ENCODE results near the gene MRM1.

Gene MRM1

DNA sequence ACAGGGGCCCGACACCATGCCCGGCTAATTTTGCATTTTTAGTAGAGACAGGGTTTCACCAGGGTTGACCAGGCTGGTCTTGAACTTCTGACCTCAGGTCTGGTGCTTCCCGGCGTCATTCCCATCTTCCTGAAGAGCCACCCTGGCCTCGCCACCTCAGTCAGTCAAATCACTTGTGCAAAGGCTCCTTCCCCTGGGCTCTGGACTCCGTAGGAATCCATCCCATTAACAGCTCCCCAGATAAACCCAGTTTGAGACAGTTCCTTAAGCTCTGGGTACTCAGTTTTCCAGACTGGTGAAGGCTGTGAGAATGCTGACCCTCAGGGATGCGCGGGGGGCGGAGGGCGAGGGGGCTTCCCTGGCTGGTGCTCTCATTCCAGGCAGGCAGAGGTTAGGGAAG is 39.5 kb downstream of the MRM1 start:
- Histone ChIP-seq H3K79me2 (ENCODE audit: insufficient read depth, low read length) (no peaks in the 10 kb centered on the region), H3K36me3 (ENCODE audit: insufficient read depth, low read length) (no peaks in the 10 kb centered on the region), H2AFZ (ENCODE audit: low read length) (no peak overlapping the region), H3K9ac (ENCODE audit: low read length) (no peak overlapping the region), H3K4me3 (ENCODE audit: low read depth, low read length, poor library complexity, severe bottlenecking) (no peak overlapping the region), H3F3A (ENCODE audit: insufficient read depth, low read length) (no peaks in the 10 kb centered on the region), H3K4me2 (ENCODE audit: low read length) (no peak overlapping the region), H4K20me1 (ENCODE audit: insufficient read depth, low read length) (no peaks in the 10 kb centered on the region), H3K27me3 (ENCODE audit: insufficient read depth, low read length) (0 out of 2 replicates have a peak, but pooled peaks cover 8% of the 10 kb centered on the region), H3K9me2 (ENCODE audit: low read depth, low read length) (no peaks in the 10 kb centered on the region), H3K4me1 (ENCODE audit: insufficient read depth, low read length, severe bottlenecking) (no peaks in the 10 kb centered on the region), H3K9me3 (ENCODE audit: low read length) (no peaks in the 10 kb centered on the region), H3K27ac (ENCODE audit: low read depth, low read length, poor library complexity, severe bottlenecking) (no peak overlapping the region)
- TF ChIP-seq, protein P1, sequence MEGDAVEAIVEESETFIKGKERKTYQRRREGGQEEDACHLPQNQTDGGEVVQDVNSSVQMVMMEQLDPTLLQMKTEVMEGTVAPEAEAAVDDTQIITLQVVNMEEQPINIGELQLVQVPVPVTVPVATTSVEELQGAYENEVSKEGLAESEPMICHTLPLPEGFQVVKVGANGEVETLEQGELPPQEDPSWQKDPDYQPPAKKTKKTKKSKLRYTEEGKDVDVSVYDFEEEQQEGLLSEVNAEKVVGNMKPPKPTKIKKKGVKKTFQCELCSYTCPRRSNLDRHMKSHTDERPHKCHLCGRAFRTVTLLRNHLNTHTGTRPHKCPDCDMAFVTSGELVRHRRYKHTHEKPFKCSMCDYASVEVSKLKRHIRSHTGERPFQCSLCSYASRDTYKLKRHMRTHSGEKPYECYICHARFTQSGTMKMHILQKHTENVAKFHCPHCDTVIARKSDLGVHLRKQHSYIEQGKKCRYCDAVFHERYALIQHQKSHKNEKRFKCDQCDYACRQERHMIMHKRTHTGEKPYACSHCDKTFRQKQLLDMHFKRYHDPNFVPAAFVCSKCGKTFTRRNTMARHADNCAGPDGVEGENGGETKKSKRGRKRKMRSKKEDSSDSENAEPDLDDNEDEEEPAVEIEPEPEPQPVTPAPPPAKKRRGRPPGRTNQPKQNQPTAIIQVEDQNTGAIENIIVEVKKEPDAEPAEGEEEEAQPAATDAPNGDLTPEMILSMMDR (IDR thresholded peaks at IDR 0.05; ENCODE audit: low read length), result no peak
- TF ChIP-seq EZH2 (IDR thresholded peaks at IDR 0.05; ENCODE audit: borderline replicate concordance, low read length), result no peak

DNA sequence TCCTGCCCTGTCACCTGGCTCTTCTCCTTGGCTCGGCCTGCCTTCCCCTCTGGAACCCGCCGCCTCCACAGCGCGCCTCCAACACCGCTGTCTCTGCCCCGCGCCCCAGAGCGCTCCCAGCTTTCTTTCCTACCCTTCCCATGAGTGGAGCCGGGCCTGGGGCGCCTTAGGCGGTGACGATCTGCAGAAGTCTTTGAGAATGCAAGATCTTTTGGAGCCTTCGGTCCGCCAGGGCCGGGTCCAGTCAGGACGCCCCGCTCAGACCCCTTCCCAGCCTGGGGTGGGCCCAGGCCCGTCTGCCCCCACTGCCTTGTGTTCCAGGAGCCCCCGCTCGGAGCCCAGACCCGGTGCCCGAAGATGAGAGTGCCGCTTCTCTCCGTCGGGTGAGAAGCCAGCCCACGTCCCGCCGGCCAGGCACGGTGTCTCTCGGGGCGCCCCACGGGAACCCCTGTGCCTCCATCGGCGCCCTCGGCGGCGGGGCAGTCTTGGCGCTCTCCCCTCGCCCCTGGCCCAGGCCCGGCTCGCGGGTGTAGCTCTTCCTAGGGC is 40.0 kb downstream of the MRM1 start:
- Histone ChIP-seq H3K4me2 (ENCODE audit: low read length) (no peak overlapping the region), H3K9me3 (ENCODE audit: low read length) (no peaks in the 10 kb centered on the region), H3K9me2 (ENCODE audit: low read depth, low read length) (no peaks in the 10 kb centered on the region), H3K79me2 (ENCODE audit: insufficient read depth, low read length) (no peaks in the 10 kb centered on the region), H4K20me1 (ENCODE audit: insufficient read depth, low read length) (no peaks in the 10 kb centered on the region), H3K9ac (ENCODE audit: low read length) (no peak overlapping the region), H3K27ac (ENCODE audit: low read depth, low read length, poor library complexity, severe bottlenecking) (no peak overlapping the region), H2AFZ (ENCODE audit: low read length) (no peak overlapping the region), H3F3A (ENCODE audit: insufficient read depth, low read length) (no peaks in the 10 kb centered on the region), H3K36me3 (ENCODE audit: insufficient read depth, low read length) (no peaks in the 10 kb centered on the region), H3K4me1 (ENCODE audit: insufficient read depth, low read length, severe bottlenecking) (no peaks in the 10 kb centered on the region), H3K27me3 (ENCODE audit: insufficient read depth, low read length) (0 out of 2 replicates have a peak, but pooled peaks cover 11% of the 10 kb centered on the region), H3K4me3 (ENCODE audit: low read depth, low read length, poor library complexity, severe bottlenecking) (no peak overlapping the region)
- TF ChIP-seq, protein P1 (IDR thresholded peaks at IDR 0.05; ENCODE audit: low read length), result no peak
- no peak for TF ChIP-seq EZH2 (IDR thresholded peaks at IDR 0.05; ENCODE audit: borderline replicate concordance, low read length)

DNA sequence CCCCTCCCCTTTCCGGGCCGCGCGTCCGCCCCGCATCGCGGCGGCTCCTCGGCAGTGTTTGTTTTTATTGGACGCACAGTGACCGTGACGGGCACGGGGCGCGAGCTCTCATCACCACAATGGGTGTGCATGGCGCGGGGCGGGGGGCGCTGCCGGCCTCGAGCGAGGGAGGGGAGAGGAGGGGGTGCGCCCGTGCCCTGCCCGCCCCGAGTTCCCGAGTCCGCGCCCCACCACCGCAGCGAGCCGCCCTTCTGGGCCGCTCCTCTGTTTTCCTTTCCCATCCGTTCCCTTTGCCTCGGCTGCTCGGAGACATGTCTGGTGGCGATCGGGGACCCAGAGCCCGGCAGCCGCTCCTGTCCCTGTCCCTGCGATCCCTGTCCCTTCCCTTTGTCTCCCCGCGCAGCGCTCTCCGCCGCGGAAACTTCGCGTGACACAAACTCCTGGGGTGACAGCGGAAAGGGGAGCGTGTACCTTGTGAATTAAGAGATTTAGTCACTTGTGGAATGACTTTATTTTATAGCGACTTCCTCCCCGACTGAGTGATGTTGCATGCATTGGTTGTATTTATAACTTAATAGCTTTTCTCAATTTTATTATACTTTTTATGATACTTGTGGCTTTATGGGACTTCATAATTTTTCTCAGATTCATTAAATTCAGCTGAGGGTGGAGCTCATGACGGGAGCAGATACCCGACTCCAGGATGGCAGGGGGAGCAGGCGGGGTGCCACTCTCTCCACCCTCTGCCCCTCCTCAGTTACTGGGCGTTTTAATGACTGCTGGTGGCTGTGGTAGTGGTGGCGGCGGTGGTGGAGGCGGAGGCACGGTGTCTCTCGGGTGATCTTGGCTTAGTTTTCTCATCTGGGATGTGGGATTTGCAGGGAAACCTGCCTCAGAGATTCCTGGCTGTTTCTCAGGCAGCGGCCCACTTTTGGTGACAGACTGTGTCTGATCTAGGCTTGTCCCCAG is 40.8 kb downstream of the MRM1 start:
- Histone ChIP-seq H2AFZ (ENCODE audit: low read length) (no peak overlapping the region), H3K27me3 (ENCODE audit: insufficient read depth, low read length) (peaks cover 12% of the 10 kb centered on the region; the same call in 1 of the 2 replicates), H3K9me3 (ENCODE audit: low read length) (no peaks in the 10 kb centered on the region), H3K4me2 (ENCODE audit: low read length) (no peak overlapping the region), H3K4me3 (ENCODE audit: low read depth, low read length, poor library complexity, severe bottlenecking) (no peak overlapping the region), H3K36me3 (ENCODE audit: insufficient read depth, low read length) (no peaks in the 10 kb centered on the region), H4K20me1 (ENCODE audit: insufficient read depth, low read length) (no peaks in the 10 kb centered on the region), H3K27ac (ENCODE audit: low read depth, low read length, poor library complexity, severe bottlenecking) (no peak overlapping the region), H3F3A (ENCODE audit: insufficient read depth, low read length) (no peaks in the 10 kb centered on the region), H3K79me2 (ENCODE audit: insufficient read depth, low read length) (no peaks in the 10 kb centered on the region), H3K9ac (ENCODE audit: low read length) (no peak overlapping the region), H3K9me2 (ENCODE audit: low read depth, low read length) (no peaks in the 10 kb centered on the region), H3K4me1 (ENCODE audit: insufficient read depth, low read length, severe bottlenecking) (no peaks in the 10 kb centered on the region)
- TF ChIP-seq, protein P1 (IDR thresholded peaks at IDR 0.05; ENCODE audit: low read length), result no peak
- TF ChIP-seq EZH2 (IDR thresholded peaks at IDR 0.05; ENCODE audit: borderline replicate concordance, low read length), result no peak
